Measurements from ENCODE around the gene KIF19. TPM values are rescaled to one million over a fixed set of nuclear protein-coding genes. Genes with fewer than 3 reads are reported as not detected.

The KIF19 gene
- total RNA-seq, 1 donor = not detected

- no peak for DNase-seq (ENCODE audit: low read depth)
- no peak overlapping the region for H3K4me3 ChIP-seq (ENCODE audit: low read depth, low read length)
- no peak for TF ChIP-seq CTCF (IDR thresholded peaks at IDR 0.05; ENCODE audit: insufficient read depth, low read length)
These were observed 3.4 kb downstream of the KIF19 start for GRCh38 chr17:74329378-74329777.

- TF ChIP-seq CTCF (IDR thresholded peaks at IDR 0.05; ENCODE audit: insufficient read depth, low read length) = no peak
- H3K4me3 ChIP-seq (ENCODE audit: low read depth, low read length) = no peak overlapping the region
- no peak for DNase-seq (ENCODE audit: low read depth)
These were observed 4.4 kb downstream of the KIF19 start for GRCh38 chr17:74330446-74330845.

- no peak for DNase-seq (ENCODE audit: low read depth)
- no peak overlapping the region for H3K4me3 ChIP-seq (ENCODE audit: low read depth, low read length)
- no peak for TF ChIP-seq CTCF (IDR thresholded peaks at IDR 0.05; ENCODE audit: insufficient read depth, low read length)
These were observed 6.1 kb downstream of the KIF19 start for GRCh38 chr17:74332017-74332650.

- no peak for DNase-seq (ENCODE audit: low read depth)
- TF ChIP-seq CTCF (IDR thresholded peaks at IDR 0.05; ENCODE audit: insufficient read depth, low read length) = no peak
- no peak overlapping the region for H3K4me3 ChIP-seq (ENCODE audit: low read depth, low read length)
These were observed 6.8 kb downstream of the KIF19 start for GRCh38 chr17:74332763-74333283.

GRCh38 chr17:74334393-74335039, 8.5 kb downstream of the KIF19 start:
- TF ChIP-seq CTCF (IDR thresholded peaks at IDR 0.05; ENCODE audit: insufficient read depth, low read length) = no peak
- DNase-seq (ENCODE audit: low read depth) = peak; percentile 3
- no peak overlapping the region for H3K4me3 ChIP-seq (ENCODE audit: low read depth, low read length)

- H3K4me3 ChIP-seq (ENCODE audit: low read depth, low read length) = no peak overlapping the region
- DNase-seq (ENCODE audit: low read depth) = no peak
- no peak for TF ChIP-seq CTCF (IDR thresholded peaks at IDR 0.05; ENCODE audit: insufficient read depth, low read length)
These were observed 9.6 kb downstream of the KIF19 start for GRCh38 chr17:74335529-74336062.

All from fibroblast of the aortic adventitia (primary cell).